D341Med (cell line): ENCODE measurements around the gene EGFL7.

Source experiments
- DNase-seq: peaks from one replicate; pipeline ENCODE4 v3.0.0; 2012; ENCODE audit warnings: low spot score

EGFL7 gene

DNA sequence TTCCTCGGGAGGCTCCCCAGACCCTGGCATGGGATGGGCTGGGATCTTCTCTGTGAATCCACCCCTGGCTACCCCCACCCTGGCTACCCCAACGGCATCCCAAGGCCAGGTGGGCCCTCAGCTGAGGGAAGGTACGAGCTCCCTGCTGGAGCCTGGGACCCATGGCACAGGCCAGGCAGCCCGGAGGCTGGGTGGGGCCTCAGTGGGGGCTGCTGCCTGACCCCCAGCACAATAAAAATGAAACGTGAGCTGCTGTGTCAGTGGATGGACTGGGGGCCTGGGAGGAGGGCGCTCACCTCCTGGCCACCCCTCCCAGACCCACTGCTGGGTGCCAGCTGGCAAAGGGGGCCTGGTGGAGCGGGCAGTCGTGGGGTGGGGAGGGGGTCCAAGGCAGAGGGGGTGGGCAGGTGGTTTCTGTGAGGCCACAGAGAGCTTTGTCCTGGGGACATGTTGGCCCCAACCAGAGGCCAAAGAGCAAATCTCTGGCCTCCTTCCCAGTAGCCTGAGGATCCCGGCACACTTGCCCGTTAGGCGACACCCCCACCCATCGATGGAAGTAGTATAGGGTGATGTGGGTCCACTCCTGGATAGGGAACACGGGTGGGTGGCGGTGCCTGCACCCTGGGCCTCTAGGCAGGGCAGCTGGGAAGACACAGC, 9.8 kb downstream of the EGFL7 start:
- no peak for DNase-seq

GRCh38 chr9:136673088-136673974, 10.6 kb downstream of the EGFL7 start:
- DNase-seq: no peak

DNA sequence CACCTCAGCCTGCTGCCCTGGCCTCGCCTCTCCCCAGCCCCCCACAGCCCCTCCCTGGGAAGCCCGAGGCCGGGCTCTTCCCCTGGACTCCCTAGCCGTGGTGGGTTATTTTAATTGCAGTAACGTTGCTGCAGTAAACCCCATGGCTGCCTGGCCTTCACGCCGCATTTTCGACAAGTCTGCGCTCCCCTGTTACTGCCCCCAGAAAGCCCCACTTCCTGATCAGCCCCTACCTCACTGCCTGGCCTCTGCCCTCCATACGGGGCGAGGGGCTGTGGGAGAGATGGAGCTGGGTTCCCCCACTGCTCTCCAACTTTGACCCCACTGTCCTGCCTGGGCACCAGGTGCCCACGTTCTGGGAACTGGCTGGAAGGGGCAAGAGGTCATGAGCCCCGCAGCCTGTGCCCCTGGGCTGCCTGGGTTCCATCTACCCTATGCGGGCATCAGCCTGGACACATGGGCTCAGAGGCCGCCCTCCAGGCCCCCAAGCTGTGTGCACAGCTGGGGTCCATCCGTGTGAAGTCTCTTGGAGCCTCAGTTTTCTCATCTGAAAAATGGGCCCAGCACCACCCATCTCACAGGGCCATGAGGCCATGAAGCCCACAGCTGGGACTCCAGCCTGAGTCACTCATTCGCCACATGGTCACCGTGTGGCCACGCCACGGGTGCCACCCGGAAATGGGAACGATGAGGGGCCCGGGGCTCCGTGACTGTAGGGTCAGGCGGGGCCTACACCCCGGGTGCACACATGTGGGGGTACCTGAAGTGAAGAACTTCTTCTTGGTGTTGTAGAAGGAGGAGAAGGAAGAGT, 11.5 kb downstream of the EGFL7 start:
- no peak for DNase-seq

GRCh38 chr9:136674786-136675349, 12.2 kb downstream of the EGFL7 start:
- DNase-seq: no peak

GRCh38 chr9:136675477-136676296, 13.0 kb downstream of the EGFL7 start:
- DNase-seq: no peak

DNA sequence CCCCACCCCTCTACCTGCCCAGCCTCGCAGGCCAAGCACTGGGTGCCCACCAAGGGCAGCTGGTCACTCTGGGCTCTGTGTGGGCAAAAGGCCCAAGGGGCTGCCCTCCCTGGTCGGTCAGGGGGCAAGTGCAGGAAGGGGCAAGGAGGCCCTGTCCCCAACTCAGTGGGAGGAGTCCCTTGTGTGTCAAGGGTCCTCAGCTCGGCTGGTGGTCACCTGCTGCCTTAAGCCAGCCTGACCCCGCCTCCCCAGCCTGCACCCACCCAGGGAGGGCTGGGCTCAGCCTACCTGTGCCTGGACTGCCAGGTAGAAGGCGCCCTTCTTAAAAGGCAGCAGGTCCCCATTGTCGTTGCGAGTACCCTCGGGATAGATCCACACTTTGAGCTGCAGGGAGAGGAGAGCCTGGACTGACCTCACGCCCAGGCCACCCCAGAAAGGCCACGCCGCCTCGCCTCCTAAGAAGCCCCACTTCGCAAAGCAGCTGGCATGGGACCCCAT, 13.6 kb downstream of the EGFL7 start:
- DNase-seq: no peak

GRCh38 chr9:136676920-136677686, 14.4 kb downstream of the EGFL7 start:
- DNase-seq: no peak

DNA sequence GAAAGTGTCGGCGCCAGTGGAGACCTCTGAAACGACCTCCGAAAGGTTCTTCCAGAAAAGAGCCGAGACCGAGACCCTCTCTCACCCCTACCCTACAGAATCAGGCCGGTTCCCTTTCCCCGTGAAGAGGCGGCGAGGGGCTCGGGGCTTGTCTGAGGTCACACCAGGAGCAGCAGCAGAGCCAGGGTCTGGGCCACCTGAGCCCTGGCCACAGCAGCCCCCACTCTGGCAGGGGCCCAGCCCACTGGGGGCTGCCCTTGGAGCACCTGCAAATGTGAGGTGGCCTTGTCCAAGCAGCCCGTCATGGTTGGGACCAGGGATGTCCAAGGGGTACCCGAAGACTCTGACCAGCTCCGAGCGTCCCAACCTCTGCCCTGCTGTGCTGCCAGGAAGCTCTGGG, 15.3 kb downstream of the EGFL7 start:
- no peak for DNase-seq

GRCh38 chr9:136678624-136679023, 15.9 kb downstream of the EGFL7 start:
- DNase-seq: no peak

GRCh38 chr9:136679431-136679941, 16.8 kb downstream of the EGFL7 start:
- no peak for DNase-seq

- DNase-seq: no peak
These were observed 18.3 kb downstream of the EGFL7 start for GRCh38 chr9:136681029-136681428.

- DNase-seq: no peak
These were observed 19.4 kb downstream of the EGFL7 start for GRCh38 chr9:136681945-136682699.

- no peak for DNase-seq
These were observed 20.0 kb downstream of the EGFL7 start for GRCh38 chr9:136682710-136683109.

DNA sequence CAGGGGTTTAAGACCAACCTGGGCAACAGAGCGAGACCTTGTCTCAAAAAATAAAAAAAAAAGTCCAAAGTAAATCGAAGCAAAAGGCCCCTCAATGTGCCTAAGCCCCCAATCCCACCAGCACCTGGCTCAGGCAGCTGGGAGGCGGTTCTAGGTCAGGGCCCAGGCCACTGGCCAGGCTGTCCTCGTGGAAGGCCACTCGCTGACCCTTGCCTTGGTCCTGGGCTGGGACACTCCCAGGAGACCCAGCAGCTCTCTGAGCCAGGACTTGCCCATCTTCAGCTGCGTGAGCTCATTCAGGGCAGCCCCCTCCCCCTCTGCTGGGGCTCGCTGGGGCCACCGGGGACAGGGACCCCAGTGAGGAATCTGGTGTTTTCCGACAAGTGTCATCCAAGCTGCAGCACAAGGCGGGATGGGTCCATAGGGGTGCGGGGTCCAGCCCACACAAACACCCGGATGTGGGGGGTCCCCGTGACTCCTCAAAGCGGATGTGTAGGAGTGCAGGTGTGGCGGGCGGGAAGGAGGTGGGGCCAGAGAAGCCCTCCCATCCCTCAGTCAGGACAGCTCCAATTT, 20.5 kb downstream of the EGFL7 start:
- DNase-seq: no peak

GRCh38 chr9:136683755-136684154, 21.0 kb downstream of the EGFL7 start:
- no peak for DNase-seq

- no peak for DNase-seq
These were observed 21.6 kb downstream of the EGFL7 start for GRCh38 chr9:136684339-136684738.

DNA sequence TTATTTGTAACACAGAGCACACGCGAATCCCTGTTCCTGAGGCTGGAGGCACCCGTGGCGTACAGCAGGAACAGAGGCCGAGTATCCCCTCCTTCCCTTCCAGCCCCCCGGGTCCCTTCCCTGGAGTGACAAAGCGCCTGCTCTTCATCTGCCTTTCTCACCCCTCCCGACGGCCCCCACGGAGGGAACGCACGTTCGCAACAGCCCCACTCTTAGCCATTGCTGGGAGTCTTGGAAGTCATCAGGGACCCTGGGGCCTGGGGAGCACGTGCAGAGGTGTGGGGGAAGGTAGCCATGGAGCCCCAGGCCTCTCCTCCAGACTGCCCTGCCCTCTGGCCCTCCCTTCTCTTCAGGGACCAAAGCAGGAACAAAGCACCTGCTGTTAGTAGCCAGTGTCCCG, 22.1 kb downstream of the EGFL7 start:
- DNase-seq: no peak

DNA sequence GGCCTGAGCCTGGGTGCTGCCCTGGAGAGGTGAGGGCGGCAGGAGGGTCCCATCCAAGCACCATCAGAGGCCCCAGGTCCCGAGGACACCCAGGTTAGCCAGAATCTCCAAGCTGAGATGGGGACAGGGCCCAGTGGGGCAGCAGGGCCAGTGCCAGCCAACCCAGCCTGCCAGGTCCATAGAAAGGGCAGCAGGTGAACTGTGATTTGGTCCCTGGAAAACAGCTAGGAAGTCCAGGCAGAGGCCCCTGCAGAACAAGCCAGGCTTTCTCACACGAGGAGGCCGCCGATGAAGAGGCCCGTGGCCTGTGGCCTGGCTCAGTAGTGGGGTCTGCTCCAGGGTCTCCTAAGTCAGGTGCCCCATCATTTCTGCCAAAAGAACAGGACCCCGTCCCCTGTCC, 22.5 kb downstream of the EGFL7 start:
- DNase-seq: no peak
